IPS-NIHi7 (cell line): ENCODE results near the gene MED12L.

Source experiments
- DNase-seq: peaks from one replicate; pipeline ENCODE4 v3.0.0; 2012; ENCODE audit warnings: mixed read lengths; ENCODE audit errors: extremely low spot score

Gene MED12L

GRCh38 chr3:151178208-151178845 lies 92.9 kb downstream of the MED12L start:
- no peak for DNase-seq

- no peak for DNase-seq
Measured at GRCh38 chr3:151182349-151183079, 97.0 kb downstream of the MED12L start.

GRCh38 chr3:151183265-151183671 lies 97.8 kb downstream of the MED12L start:
- no peak for DNase-seq

GRCh38 chr3:151191095-151191494 lies 105.6 kb downstream of the MED12L start:
- DNase-seq = no peak

- no peak for DNase-seq
Measured at GRCh38 chr3:151192545-151192944, 107.1 kb downstream of the MED12L start.

GRCh38 chr3:151195826-151196225 lies 110.4 kb downstream of the MED12L start:
- DNase-seq = no peak

- DNase-seq = no peak
Measured at GRCh38 chr3:151196434-151196833, 111.0 kb downstream of the MED12L start.

- no peak for DNase-seq
Measured at GRCh38 chr3:151197228-151197627, 111.8 kb downstream of the MED12L start.

GRCh38 chr3:151197981-151198767 lies 112.7 kb downstream of the MED12L start:
- no peak for DNase-seq

- DNase-seq = no peak
Measured at GRCh38 chr3:151198849-151199248, 113.4 kb downstream of the MED12L start.

- no peak for DNase-seq
Measured at GRCh38 chr3:151199554-151200438, 114.3 kb downstream of the MED12L start.

GRCh38 chr3:151200586-151200985 lies 115.1 kb downstream of the MED12L start:
- no peak for DNase-seq

- DNase-seq = no peak
Measured at GRCh38 chr3:151201051-151201730, 115.7 kb downstream of the MED12L start.

- no peak for DNase-seq
Measured at GRCh38 chr3:151203051-151203420, 117.6 kb downstream of the MED12L start, which contains the start of gene GPR171. GPR171 (minus strand) TSS chr3:151203216; CDS start chr3:151199386, 3,830 bp downstream.

- no peak for DNase-seq
Measured at GRCh38 chr3:151204530-151205402, 119.3 kb downstream of the MED12L start.

- no peak for DNase-seq
Measured at GRCh38 chr3:151205482-151205881, 120.0 kb downstream of the MED12L start.

- no peak for DNase-seq
Measured at GRCh38 chr3:151206201-151206600, 120.7 kb downstream of the MED12L start.

- no peak for DNase-seq
Measured at GRCh38 chr3:151209654-151210053, 124.2 kb downstream of the MED12L start.

- no peak for DNase-seq
Measured at GRCh38 chr3:151210676-151211381, 125.4 kb downstream of the MED12L start.
